Measurements from ENCODE around the gene LGALS9.

The LGALS9 gene

GRCh38 chr17:27596566-27597187 is 34.3 kb upstream of the LGALS9 start:
- Histone ChIP-seq H3K4me3 (ENCODE audit: low read length) (no peak overlapping the region), H3K27ac (ENCODE audit: low read length) (no peak overlapping the region), H3K4me1 (ENCODE audit: low read length) (no peaks in the 10 kb centered on the region), H2AFZ (ENCODE audit: low read depth, low read length) (no peak overlapping the region), H4K20me1 (ENCODE audit: insufficient read depth, low read length) (no peaks in the 10 kb centered on the region), H3K27me3 (ENCODE audit: low read depth, low read length) (peaks cover 19% of the 10 kb centered on the region), H3K36me3 (replicated peaks; ENCODE audit: low read depth, low read length) (no peaks in the 10 kb centered on the region), H3K9me3 (ENCODE audit: insufficient read depth, low read length) (no peaks in the 10 kb centered on the region), H3K9ac (ENCODE audit: low read length) (no peak overlapping the region), H3K4me2 (ENCODE audit: low read length) (no peak overlapping the region), H3K79me2 (ENCODE audit: low read length) (no peaks in the 10 kb centered on the region)
- TF ChIP-seq EZH2phosphoT487 (IDR thresholded peaks at IDR 0.05; ENCODE audit: low read depth): no peak
- TF ChIP-seq CTCF (IDR thresholded peaks at IDR 0.05; ENCODE audit: low read depth, low read length): no peak

GRCh38 chr17:27597188-27597580 is 33.8 kb upstream of the LGALS9 start:
- Histone ChIP-seq H3K36me3 (replicated peaks; ENCODE audit: low read depth, low read length) (no peaks in the 10 kb centered on the region), H3K79me2 (ENCODE audit: low read length) (no peaks in the 10 kb centered on the region), H2AFZ (ENCODE audit: low read depth, low read length) (no peak overlapping the region), H3K27ac (ENCODE audit: low read length) (no peak overlapping the region), H3K4me1 (ENCODE audit: low read length) (no peaks in the 10 kb centered on the region), H3K27me3 (ENCODE audit: low read depth, low read length) (peaks cover 15% of the 10 kb centered on the region), H3K9ac (ENCODE audit: low read length) (no peak overlapping the region), H4K20me1 (ENCODE audit: insufficient read depth, low read length) (no peaks in the 10 kb centered on the region; the same call in 1 of the 2 replicates), H3K4me2 (ENCODE audit: low read length) (no peak overlapping the region), H3K4me3 (ENCODE audit: low read length) (no peak overlapping the region), H3K9me3 (ENCODE audit: insufficient read depth, low read length) (no peaks in the 10 kb centered on the region)
- TF ChIP-seq CTCF (IDR thresholded peaks at IDR 0.05; ENCODE audit: low read depth, low read length) (no peak), EZH2phosphoT487 (IDR thresholded peaks at IDR 0.05; ENCODE audit: low read depth) (no peak)

GRCh38 chr17:27597783-27598320 is 33.1 kb upstream of the LGALS9 start:
- no peak overlapping the region for H2AFZ ChIP-seq (ENCODE audit: low read depth, low read length)
- peaks cover 16% of the 10 kb centered on the region for H3K27me3 ChIP-seq (ENCODE audit: low read depth, low read length)
- H3K36me3 ChIP-seq (replicated peaks; ENCODE audit: low read depth, low read length): no peaks in the 10 kb centered on the region
- no peaks in the 10 kb centered on the region; the same call in 1 of the 2 replicates for H4K20me1 ChIP-seq (ENCODE audit: insufficient read depth, low read length)
- no peaks in the 10 kb centered on the region for H3K9me3 ChIP-seq (ENCODE audit: insufficient read depth, low read length)
- no peak for TF ChIP-seq CTCF (IDR thresholded peaks at IDR 0.05; ENCODE audit: low read depth, low read length)
- no peaks in the 10 kb centered on the region for H3K4me1 ChIP-seq (ENCODE audit: low read length)
- H3K4me2 ChIP-seq (ENCODE audit: low read length): no peak overlapping the region
- H3K27ac ChIP-seq (ENCODE audit: low read length): no peak overlapping the region
- no peaks in the 10 kb centered on the region for H3K79me2 ChIP-seq (ENCODE audit: low read length)
- no peak overlapping the region for H3K4me3 ChIP-seq (ENCODE audit: low read length)
- H3K9ac ChIP-seq (ENCODE audit: low read length): no peak overlapping the region

GRCh38 chr17:27598337-27599050 is 32.5 kb upstream of the LGALS9 start:
- Histone ChIP-seq H3K27ac (ENCODE audit: low read length) (no peak overlapping the region), H2AFZ (ENCODE audit: low read depth, low read length) (no peak overlapping the region), H3K27me3 (ENCODE audit: low read depth, low read length) (peaks cover 16% of the 10 kb centered on the region), H3K4me3 (ENCODE audit: low read length) (no peak overlapping the region), H3K9me3 (ENCODE audit: insufficient read depth, low read length) (no peaks in the 10 kb centered on the region), H3K9ac (ENCODE audit: low read length) (no peak overlapping the region), H3K36me3 (replicated peaks; ENCODE audit: low read depth, low read length) (no peaks in the 10 kb centered on the region), H4K20me1 (ENCODE audit: insufficient read depth, low read length) (no peaks in the 10 kb centered on the region; the same call in 1 of the 2 replicates), H3K4me1 (ENCODE audit: low read length) (no peaks in the 10 kb centered on the region), H3K79me2 (ENCODE audit: low read length) (no peaks in the 10 kb centered on the region), H3K4me2 (ENCODE audit: low read length) (no peak overlapping the region)
- TF ChIP-seq EZH2phosphoT487 (IDR thresholded peaks at IDR 0.05; ENCODE audit: low read depth): no peak
- no peak for TF ChIP-seq CTCF (IDR thresholded peaks at IDR 0.05; ENCODE audit: low read depth, low read length)
